DND-41 (cell line): ENCODE measurements around the gene RECK.

Experiments
- ATAC-seq: fragments of 200-7000 bp; cut with Tn5 transposase; 3 replicates; pipeline ENCODE4 v1.9.1; 2021; ENCODE audit warnings: low read depth; ENCODE audit not compliant: insufficient read depth
- DNase-seq: peaks from one replicate; pipeline ENCODE4 v3.0.0-alpha.2; 2020
- H2AFZ ChIP-seq: 2 replicates; pipeline ENCODE4 v1.6.0; 2012; ENCODE audit warnings: low read depth, low read length
- H3K27ac ChIP-seq: 2 replicates; pipeline ENCODE4 v1.5.1; 2012; ENCODE audit warnings: low read length, inconsistent platforms
- H3K27me3 ChIP-seq: fragments of 200-600 bp; sonication (generic); 2 replicates; pipeline ENCODE4 v1.6.0; 2012; ENCODE audit warnings: low read length, mild to moderate bottlenecking, inconsistent platforms; ENCODE audit not compliant: insufficient read depth, poor library complexity
- H3K36me3 ChIP-seq: 2 replicates; pipeline ENCODE4 v1.5.1; 2012; ENCODE audit warnings: low read length, inconsistent platforms; ENCODE audit not compliant: insufficient read depth
- H3K4me1 ChIP-seq: 2 replicates; pipeline ENCODE4 v1.5.1; 2012; ENCODE audit warnings: mild to moderate bottlenecking, low read length; ENCODE audit not compliant: insufficient read depth
- H3K4me2 ChIP-seq: 2 replicates; pipeline ENCODE4 v1.6.0; 2012; ENCODE audit warnings: mild to moderate bottlenecking, moderate library complexity, low read length, inconsistent platforms; ENCODE audit not compliant: insufficient read depth
- H3K4me3 ChIP-seq, 2 experiments: fragments of 200-600 bp in 1 of 2; shearing (Covaris generic) in 1 of 2; 2 replicates each; pipeline ENCODE4 v1.5.1; 2012 to 2016; ENCODE audit warnings: inconsistent platforms in 2 of 2, low read length in 2 of 2, mild to moderate bottlenecking in 2 of 2, low read depth in 1 of 2, moderate library complexity in 1 of 2
- H3K79me2 ChIP-seq: 2 replicates; pipeline ENCODE4 v1.6.0; 2012; ENCODE audit warnings: low read length, inconsistent platforms; ENCODE audit not compliant: insufficient read depth
- H3K9ac ChIP-seq: 2 replicates; pipeline ENCODE4 v1.6.0; 2012; ENCODE audit warnings: low read depth, mild to moderate bottlenecking, inconsistent platforms, low read length, moderate library complexity
- H3K9me3 ChIP-seq: 2 replicates; pipeline ENCODE4 v1.5.1; 2012; ENCODE audit warnings: low read length, moderate library complexity, mild to moderate bottlenecking, inconsistent platforms; ENCODE audit not compliant: insufficient read depth, severe bottlenecking
- H4K20me1 ChIP-seq: 2 replicates; pipeline ENCODE4 v1.6.0; 2012; ENCODE audit warnings: low read length; ENCODE audit not compliant: insufficient read depth
- CTCF ChIP-seq: IDR thresholded peaks from 2 replicates; pipeline ENCODE4 v1.5.1; 2012; ENCODE audit warnings: borderline replicate concordance, low read length, moderate library complexity, mild to moderate bottlenecking; ENCODE audit not compliant: poor library complexity, severe bottlenecking; ENCODE audit errors: extremely low read depth
- EZH2 ChIP-seq: IDR thresholded peaks from 3 replicates; pipeline ENCODE4 v1.6.1; 2012; ENCODE audit warnings: borderline replicate concordance, low read depth, mild to moderate bottlenecking, moderate library complexity, low read length, inconsistent platforms; ENCODE audit not compliant: severe bottlenecking

RECK gene

GRCh38 chr9:36033788-36034187 is 2.9 kb upstream of the RECK start:
- Histone ChIP-seq H3K4me1 (peaks cover 16% of the 10 kb centered on the region), H3K4me2 (no peak overlapping the region), H4K20me1 (no peaks in the 10 kb centered on the region), H3K36me3 (no peaks in the 10 kb centered on the region), H3K9me3 (no peaks in the 10 kb centered on the region), H3K27ac (no peak overlapping the region), H2AFZ (no peak overlapping the region), H3K79me2 (peaks cover 11% of the 10 kb centered on the region), H3K9ac (no peak overlapping the region), H3K27me3 (peaks cover 12% of the 10 kb centered on the region), H3K4me3 (no peak overlapping the region)
- no peak for ATAC-seq
- no peak for TF ChIP-seq EZH2
- no peak for TF ChIP-seq CTCF
- DNase-seq = no peak

- H3K4me3 ChIP-seq = no peak overlapping the region
- no peaks in the 10 kb centered on the region for H3K36me3 ChIP-seq
- H3K4me2 ChIP-seq = no peak overlapping the region
- H3K27me3 ChIP-seq = peaks cover 12% of the 10 kb centered on the region
- H3K27ac ChIP-seq = no peak overlapping the region
- no peak overlapping the region for H2AFZ ChIP-seq
- TF ChIP-seq CTCF (no peak), EZH2 (no peak)
- H3K79me2 ChIP-seq = peaks cover 11% of the 10 kb centered on the region
- no peak overlapping the region for H3K9ac ChIP-seq
- H3K9me3 ChIP-seq = no peaks in the 10 kb centered on the region
- peaks cover 18% of the 10 kb centered on the region for H3K4me1 ChIP-seq
- no peaks in the 10 kb centered on the region for H4K20me1 ChIP-seq
- DNase-seq (no peak), ATAC-seq (no peak)
Observed at GRCh38 chr9:36034234-36034633, 2.5 kb upstream of the RECK start.

GRCh38 chr9:36035006-36035405 is 1.7 kb upstream of the RECK start:
- no peak overlapping the region for H3K4me2 ChIP-seq
- no peak for TF ChIP-seq CTCF
- no peak for TF ChIP-seq EZH2
- ATAC-seq (no peak), DNase-seq (no peak)
- H3K4me1 ChIP-seq = peaks cover 23% of the 10 kb centered on the region
- no peaks in the 10 kb centered on the region for H3K36me3 ChIP-seq
- no peak overlapping the region for H3K27ac ChIP-seq
- no peaks in the 10 kb centered on the region for H3K9me3 ChIP-seq
- H4K20me1 ChIP-seq = no peaks in the 10 kb centered on the region
- no peak overlapping the region for H3K4me3 ChIP-seq
- H2AFZ ChIP-seq = no peak overlapping the region
- H3K79me2 ChIP-seq = peaks cover 11% of the 10 kb centered on the region
- H3K27me3 ChIP-seq = peaks cover 8% of the 10 kb centered on the region
- no peak overlapping the region for H3K9ac ChIP-seq
